SU-DHL-6 (cell line): ENCODE measurements around the gene PLK5.
"Not testable (repeated sequence)": the region's sequence is repeated elsewhere in the genome, so short reads cannot be mapped to it uniquely, and the experiment has no call there.

Source experiments
- H2AFZ ChIP-seq: fragments of 200-600 bp; sonication (generic); 2 replicates; pipeline ENCODE4 v1.6.1; 2014; ENCODE audit warnings: low read depth, mild to moderate bottlenecking, moderate library complexity, mixed read lengths, antibody characterized with exemption, low read length; ENCODE audit not compliant: severe bottlenecking
- H3F3A ChIP-seq: fragments of 200-600 bp; shearing (Covaris generic); 2 replicates; pipeline ENCODE4 v1.6.0; 2016; ENCODE audit warnings: antibody characterized with exemption, mild to moderate bottlenecking; ENCODE audit not compliant: insufficient read depth
- H3K27ac ChIP-seq: fragments of 200-600 bp; sonication (generic); 2 replicates; pipeline ENCODE4 v1.5.1; 2016; ENCODE audit warnings: low read depth, mild to moderate bottlenecking, low read length, moderate library complexity, mixed read lengths
- H3K27me3 ChIP-seq: fragments of 200-600 bp; sonication (generic), shearing (Covaris generic); 2 replicates; pipeline ENCODE4 v1.6.0; 2014; ENCODE audit warnings: mild to moderate bottlenecking, low read length
- H3K36me3 ChIP-seq: fragments of 200-600 bp; sonication (generic); 2 replicates; pipeline ENCODE4 v1.6.1; 2014; ENCODE audit warnings: mild to moderate bottlenecking, low read length, mixed read lengths
- H3K4me2 ChIP-seq: fragments of 300-600, 200-600 bp; shearing (Covaris generic), sonication (generic); 2 replicates; pipeline ENCODE4 v1.6.0; 2014; ENCODE audit warnings: low read length, low read depth, mild to moderate bottlenecking; ENCODE audit not compliant: poor library complexity, severe bottlenecking
- H3K4me3 ChIP-seq: fragments of 200-600 bp; sonication (generic); 2 replicates; pipeline ENCODE4 v1.5.1; 2014; ENCODE audit warnings: antibody characterized with exemption, low read length, mild to moderate bottlenecking, mixed read lengths; ENCODE audit not compliant: insufficient read depth, poor library complexity, severe bottlenecking
- H3K79me2 ChIP-seq: fragments of 200-600 bp; sonication (generic); 2 replicates; pipeline ENCODE4 v1.6.1; 2014; ENCODE audit warnings: mild to moderate bottlenecking, low read length, moderate library complexity; ENCODE audit not compliant: insufficient read depth
- H3K9ac ChIP-seq: fragments of 200-600 bp; sonication (generic); 2 replicates; pipeline ENCODE4 v1.7.0; 2014; ENCODE audit warnings: mild to moderate bottlenecking, low read length
- H3K9me2 ChIP-seq: fragments of 200-600 bp; sonication (generic); replicated peaks from 2 replicates; pipeline ENCODE4 v1.6.1; 2014; ENCODE audit warnings: low read length; ENCODE audit not compliant: insufficient read depth
- H3K9me3 ChIP-seq: fragments of 200-600 bp; sonication (generic); 2 replicates; pipeline ENCODE4 v1.6.1; 2014; ENCODE audit warnings: low read length, mixed read lengths; ENCODE audit not compliant: insufficient read depth
- H4K20me1 ChIP-seq: fragments of 200-600 bp; sonication (generic); 2 replicates; pipeline ENCODE4 v1.6.1; 2014; ENCODE audit warnings: low read depth, mild to moderate bottlenecking, antibody characterized with exemption, low read length, moderate library complexity, mixed read lengths
- EZH2phosphoT487 ChIP-seq: fragments of 200-600 bp; sonication (generic), shearing (Covaris generic); conservative IDR thresholded peaks from 2 replicates; pipeline ENCODE4 v1.6.1; 2018; ENCODE audit warnings: mild to moderate bottlenecking, antibody characterized with exemption, low read length, moderate library complexity, mixed read lengths
- TF ChIP-seq, protein P1 (sequence below): fragments of 200-600 bp; sonication (generic); IDR thresholded peaks from one replicate; pipeline ENCODE4 v1.5.1; 2017; ENCODE audit warnings: antibody characterized with exemption, mild to moderate bottlenecking, low read length, moderate library complexity; ENCODE audit not compliant: insufficient read depth, poor library complexity, severe bottlenecking

The PLK5 gene

DNA sequence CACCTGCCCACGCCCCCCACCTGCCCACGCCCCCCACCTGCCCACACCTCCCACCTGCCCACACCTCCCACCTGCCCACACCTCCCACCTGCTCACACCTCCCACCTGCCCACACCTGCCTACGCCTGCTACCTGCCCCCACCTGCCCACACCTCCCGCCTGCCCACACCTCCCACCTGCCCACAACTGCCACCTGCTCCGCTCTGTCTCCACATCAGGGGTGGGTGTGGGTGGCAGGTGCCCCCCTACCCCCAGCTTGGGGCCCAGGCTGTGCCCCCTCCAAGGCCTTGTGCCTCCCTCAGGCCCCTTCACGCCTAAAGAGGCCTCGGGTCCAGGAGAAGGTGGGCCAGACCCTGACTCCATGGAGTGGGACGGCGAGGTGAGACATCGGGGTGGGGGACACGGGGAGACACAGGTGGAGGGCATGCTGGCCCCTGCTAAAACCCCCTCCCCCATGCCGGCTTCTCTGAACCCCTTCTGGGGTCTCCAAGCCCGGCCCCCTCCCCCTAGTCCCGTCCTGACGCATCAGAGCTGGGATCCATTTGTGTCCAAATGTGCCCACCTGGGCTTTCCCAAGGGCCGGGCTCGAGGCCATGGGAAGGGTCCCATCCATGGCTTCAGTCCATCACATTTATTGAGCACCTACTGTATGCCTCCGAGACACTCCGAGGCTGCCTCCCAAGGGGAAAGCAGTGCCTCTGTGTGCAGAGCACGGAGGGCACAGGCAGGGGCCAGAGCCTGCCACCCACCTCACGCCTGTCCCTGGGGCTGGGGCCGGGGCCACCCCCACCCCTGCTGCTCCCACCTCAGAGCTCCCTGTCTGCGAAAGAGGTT, 4.9 kb downstream of the PLK5 start:
- Histone ChIP-seq H3K36me3 (no peaks in the 10 kb centered on the region), H3K27ac (no peak overlapping the region), H3K27me3 (no peaks in the 10 kb centered on the region), H3F3A (no peaks in the 10 kb centered on the region), H3K79me2 (no peaks in the 10 kb centered on the region), H3K4me2 (no peak overlapping the region), H3K9ac (no peak overlapping the region), H2AFZ (no peak overlapping the region), H3K9me2 (no peaks in the 10 kb centered on the region), H4K20me1 (no peaks in the 10 kb centered on the region), H3K9me3 (no peaks in the 10 kb centered on the region), H3K4me3 (no peak overlapping the region)
- TF ChIP-seq EZH2phosphoT487 = no peak
- TF ChIP-seq, protein P1, sequence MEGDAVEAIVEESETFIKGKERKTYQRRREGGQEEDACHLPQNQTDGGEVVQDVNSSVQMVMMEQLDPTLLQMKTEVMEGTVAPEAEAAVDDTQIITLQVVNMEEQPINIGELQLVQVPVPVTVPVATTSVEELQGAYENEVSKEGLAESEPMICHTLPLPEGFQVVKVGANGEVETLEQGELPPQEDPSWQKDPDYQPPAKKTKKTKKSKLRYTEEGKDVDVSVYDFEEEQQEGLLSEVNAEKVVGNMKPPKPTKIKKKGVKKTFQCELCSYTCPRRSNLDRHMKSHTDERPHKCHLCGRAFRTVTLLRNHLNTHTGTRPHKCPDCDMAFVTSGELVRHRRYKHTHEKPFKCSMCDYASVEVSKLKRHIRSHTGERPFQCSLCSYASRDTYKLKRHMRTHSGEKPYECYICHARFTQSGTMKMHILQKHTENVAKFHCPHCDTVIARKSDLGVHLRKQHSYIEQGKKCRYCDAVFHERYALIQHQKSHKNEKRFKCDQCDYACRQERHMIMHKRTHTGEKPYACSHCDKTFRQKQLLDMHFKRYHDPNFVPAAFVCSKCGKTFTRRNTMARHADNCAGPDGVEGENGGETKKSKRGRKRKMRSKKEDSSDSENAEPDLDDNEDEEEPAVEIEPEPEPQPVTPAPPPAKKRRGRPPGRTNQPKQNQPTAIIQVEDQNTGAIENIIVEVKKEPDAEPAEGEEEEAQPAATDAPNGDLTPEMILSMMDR = no peak

DNA sequence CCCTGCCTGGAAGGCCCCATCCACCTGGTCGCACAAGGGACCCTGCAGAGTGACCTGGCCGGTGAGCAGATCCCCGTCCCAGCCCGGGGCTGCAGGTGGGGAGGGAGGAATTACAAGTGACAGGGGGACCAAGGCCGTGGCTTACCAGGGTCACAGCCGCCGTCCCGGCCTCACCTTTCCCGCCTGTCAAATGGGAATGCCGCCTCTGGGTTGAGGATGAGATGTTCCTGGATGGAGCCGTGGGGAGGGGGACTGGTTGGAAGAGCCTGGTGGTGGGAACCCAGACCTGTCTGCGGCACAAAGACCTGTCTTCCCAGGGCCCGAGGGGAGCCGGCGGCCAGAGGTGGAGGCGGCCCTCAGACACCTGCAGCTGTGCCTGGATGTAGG, 5.5 kb downstream of the PLK5 start:
- H3K9me2 ChIP-seq = no peaks in the 10 kb centered on the region
- H4K20me1 ChIP-seq = no peaks in the 10 kb centered on the region
- TF ChIP-seq EZH2phosphoT487 = no peak
- no peaks in the 10 kb centered on the region for H3K36me3 ChIP-seq
- H3K9me3 ChIP-seq = no peaks in the 10 kb centered on the region
- H3K27ac ChIP-seq = no peak overlapping the region
- H3K27me3 ChIP-seq = no peaks in the 10 kb centered on the region
- no peak overlapping the region for H3K4me3 ChIP-seq
- no peak overlapping the region for H2AFZ ChIP-seq
- no peak overlapping the region for H3K9ac ChIP-seq
- no peaks in the 10 kb centered on the region for H3K79me2 ChIP-seq
- no peak overlapping the region for H3K4me2 ChIP-seq
- no peaks in the 10 kb centered on the region for H3F3A ChIP-seq

DNA sequence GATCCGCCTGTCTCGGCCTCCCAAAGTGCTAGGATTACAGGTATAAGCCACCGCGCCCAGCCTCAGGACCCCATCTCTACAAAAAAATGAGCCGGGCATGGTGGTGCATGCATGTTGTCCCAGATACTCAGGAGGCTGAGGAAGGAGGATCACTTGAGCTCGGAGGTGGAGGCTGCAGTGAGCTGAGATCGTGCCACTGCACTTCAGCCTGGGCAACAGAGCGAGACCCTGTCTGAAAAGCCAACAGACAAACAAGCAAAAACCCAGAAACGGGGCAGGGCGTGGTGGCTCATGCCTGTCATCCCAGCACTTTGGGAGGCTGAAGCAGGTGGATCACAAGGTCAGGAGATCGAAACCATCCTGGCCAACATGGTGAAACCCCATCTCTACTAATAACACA, 7.0 kb downstream of the PLK5 start:
- H3K27me3 ChIP-seq, H3K27ac ChIP-seq, H3K9me2 ChIP-seq, H3F3A ChIP-seq, H3K79me2 ChIP-seq, H2AFZ ChIP-seq, H4K20me1 ChIP-seq, H3K4me2 ChIP-seq, H3K9me3 ChIP-seq, H3K4me3 ChIP-seq, H3K9ac ChIP-seq, H3K36me3 ChIP-seq: not testable (repeated sequence)

DNA sequence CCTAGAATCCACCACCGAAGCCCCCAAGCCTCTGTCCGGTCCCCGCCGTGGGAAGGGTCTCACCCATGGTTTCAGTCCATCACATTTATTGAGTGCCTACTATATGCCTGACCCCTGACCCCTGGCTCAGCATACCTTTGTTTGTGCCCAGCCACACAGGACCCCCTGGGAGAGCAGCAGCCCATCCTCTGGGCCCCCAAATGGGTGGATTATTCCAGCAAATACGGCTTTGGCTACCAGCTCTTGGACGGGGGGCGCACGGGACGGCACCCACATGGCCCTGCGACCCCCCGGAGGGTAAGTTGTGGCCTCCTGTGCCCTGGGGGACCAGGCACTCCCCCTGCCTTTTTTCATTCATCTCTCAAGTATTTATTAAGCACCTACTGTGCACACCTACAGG, 7.7 kb downstream of the PLK5 start:
- Histone ChIP-seq H4K20me1 (no peaks in the 10 kb centered on the region), H3K79me2 (no peaks in the 10 kb centered on the region), H3K4me3 (no peak overlapping the region), H3K27ac (no peak overlapping the region), H2AFZ (no peak overlapping the region), H3K9me2 (no peaks in the 10 kb centered on the region), H3K9ac (no peak overlapping the region), H3K27me3 (no peaks in the 10 kb centered on the region), H3K9me3 (no peaks in the 10 kb centered on the region), H3K4me2 (no peak overlapping the region), H3K36me3 (no peaks in the 10 kb centered on the region), H3F3A (no peaks in the 10 kb centered on the region)
- no peak for TF ChIP-seq EZH2phosphoT487
- TF ChIP-seq, protein P1 = no peak
